Measurements from ENCODE around the gene CRYGD.
"Not testable (repeated sequence)": the region's sequence is repeated elsewhere in the genome, so short reads cannot be mapped to it uniquely, and the experiment has no call there.

Gene CRYGD

DNA sequence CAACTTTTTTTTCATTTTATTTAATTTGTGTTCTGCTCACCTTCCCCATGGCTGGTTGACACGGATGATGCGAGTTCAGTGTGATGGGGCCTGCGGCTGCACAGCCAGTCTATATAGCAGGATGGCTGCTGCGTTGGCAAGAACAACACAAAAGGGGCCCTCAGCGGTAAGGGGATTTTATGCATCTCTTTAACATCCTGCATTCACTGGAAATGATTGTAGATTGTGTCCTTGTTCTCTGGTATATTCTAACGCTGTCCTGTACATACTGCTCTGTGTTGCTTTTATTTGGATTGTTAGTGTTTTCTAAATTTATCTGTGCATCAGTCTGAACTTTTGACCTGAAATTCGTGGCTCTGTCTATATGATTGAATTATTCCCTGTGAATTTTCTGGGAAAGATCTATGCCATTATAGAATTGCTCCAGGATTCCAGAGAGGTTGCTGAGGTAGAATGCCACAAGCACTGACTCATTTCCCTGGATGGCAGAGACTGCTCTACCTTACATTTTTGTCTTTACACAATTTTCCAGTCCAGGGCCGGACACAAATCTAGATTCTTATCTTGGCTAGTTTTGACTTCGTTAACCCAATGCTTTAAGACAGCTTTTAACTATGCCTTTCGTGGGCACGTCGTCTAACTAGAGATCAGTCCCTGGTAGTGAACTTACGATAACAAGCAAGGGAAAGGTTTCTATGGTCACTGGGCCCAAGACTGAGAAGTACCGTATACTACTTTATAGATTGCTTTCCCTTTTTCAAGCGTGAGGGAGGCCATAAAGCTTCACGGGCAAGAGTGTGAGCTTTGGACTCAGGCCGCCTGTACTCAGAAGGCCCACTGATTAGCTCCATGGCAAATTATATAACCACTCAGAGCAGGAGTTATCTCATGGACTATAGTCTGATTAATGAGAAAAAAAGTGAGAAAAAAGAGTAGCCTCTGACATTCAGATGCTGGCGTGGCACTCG lies 5.7 kb upstream of the CRYGD start, which contains the start of gene CRYGC:
TSS of gene CRYGC (minus strand) at position 85 of the 968 bp plus-strand sequence. CDS start at position 49, 36 bp downstream.
- no peak for DNase-seq (ENCODE audit: low spot score)

- no peak for DNase-seq (ENCODE audit: low spot score)
Observed at GRCh38 chr2:208128136-208128535, 3.8 kb upstream of the CRYGD start.

DNA sequence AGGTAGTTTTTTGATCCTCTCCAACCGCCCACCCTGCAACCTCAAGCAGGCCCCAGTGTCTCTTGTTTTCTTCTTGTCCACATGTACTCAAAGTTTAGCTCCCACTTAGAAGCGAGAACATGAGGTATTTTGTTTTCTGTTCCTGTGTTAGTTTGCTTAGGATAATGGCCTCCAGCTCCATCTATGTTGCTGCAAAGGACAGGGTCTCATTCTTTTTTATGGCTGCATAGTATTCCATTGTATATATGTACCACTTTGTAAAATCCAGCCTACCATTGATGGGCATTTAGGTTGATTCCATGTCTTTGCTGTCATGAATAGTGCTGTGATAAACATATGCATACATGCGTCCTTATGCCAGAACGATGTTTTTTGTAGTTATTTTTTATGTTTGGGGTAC lies 2.8 kb upstream of the CRYGD start:
- DNase-seq (ENCODE audit: low spot score), result no peak

GRCh38 chr2:208125251-208125650 lies 927 bp upstream of the CRYGD start:
- DNase-seq (ENCODE audit: low spot score), result no peak

DNA sequence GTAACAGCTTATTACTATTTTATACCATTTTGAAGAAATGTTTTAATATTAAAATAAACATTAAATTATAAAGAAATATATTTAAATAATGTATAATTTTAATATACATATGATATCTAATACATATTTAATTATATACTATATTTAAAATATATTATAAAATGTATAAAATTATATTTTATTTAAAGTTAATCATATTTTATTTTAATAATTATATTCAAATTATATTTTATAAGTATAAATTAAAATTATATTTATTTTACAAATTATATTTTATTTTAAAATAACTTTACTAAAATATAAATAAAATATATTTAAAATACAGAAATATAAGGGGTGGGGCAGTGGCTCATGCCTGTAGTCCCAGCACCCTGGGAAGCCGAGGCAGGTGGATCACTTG lies 2.1 kb downstream of the CRYGD start:
- no peak for DNase-seq (ENCODE audit: low spot score)

- no peak for DNase-seq (ENCODE audit: low spot score)
Observed at GRCh38 chr2:208118918-208119317, 5.4 kb downstream of the CRYGD start.

- DNase-seq (ENCODE audit: low spot score), result not testable (repeated sequence)
Observed at GRCh38 chr2:208117390-208117789, 6.9 kb downstream of the CRYGD start.

- DNase-seq (ENCODE audit: low spot score), result no peak
Observed at GRCh38 chr2:208112969-208113368, 11.4 kb downstream of the CRYGD start.

DNA sequence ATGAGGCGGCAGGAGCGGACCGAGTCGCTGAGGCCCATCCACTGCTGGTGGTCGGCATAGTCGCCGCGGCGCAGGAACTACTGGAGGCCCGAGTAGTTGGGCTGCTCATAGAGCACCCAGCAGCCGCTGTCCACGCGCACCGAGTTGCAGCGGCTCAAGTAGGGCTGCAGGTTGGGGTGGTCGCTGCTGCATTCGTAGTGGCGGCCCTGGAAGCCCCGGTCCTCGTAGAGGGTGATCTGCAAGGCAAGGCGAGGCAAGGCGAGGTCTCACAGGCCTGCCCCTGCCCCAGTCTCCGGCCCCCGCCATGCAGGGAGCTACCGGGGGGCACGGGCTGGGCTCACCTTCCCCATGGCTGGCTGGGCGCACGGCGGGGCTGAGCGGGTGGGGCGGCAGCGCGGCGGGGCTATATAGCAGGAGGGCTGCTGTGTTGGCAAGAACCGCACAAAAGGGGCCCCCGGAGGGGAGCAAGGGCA lies 12.0 kb downstream of the CRYGD start:
- not testable (repeated sequence) for DNase-seq (ENCODE audit: low spot score)

GRCh38 chr2:208103616-208104015 lies 20.7 kb downstream of the CRYGD start:
- no peak for DNase-seq (ENCODE audit: low spot score)

DNA sequence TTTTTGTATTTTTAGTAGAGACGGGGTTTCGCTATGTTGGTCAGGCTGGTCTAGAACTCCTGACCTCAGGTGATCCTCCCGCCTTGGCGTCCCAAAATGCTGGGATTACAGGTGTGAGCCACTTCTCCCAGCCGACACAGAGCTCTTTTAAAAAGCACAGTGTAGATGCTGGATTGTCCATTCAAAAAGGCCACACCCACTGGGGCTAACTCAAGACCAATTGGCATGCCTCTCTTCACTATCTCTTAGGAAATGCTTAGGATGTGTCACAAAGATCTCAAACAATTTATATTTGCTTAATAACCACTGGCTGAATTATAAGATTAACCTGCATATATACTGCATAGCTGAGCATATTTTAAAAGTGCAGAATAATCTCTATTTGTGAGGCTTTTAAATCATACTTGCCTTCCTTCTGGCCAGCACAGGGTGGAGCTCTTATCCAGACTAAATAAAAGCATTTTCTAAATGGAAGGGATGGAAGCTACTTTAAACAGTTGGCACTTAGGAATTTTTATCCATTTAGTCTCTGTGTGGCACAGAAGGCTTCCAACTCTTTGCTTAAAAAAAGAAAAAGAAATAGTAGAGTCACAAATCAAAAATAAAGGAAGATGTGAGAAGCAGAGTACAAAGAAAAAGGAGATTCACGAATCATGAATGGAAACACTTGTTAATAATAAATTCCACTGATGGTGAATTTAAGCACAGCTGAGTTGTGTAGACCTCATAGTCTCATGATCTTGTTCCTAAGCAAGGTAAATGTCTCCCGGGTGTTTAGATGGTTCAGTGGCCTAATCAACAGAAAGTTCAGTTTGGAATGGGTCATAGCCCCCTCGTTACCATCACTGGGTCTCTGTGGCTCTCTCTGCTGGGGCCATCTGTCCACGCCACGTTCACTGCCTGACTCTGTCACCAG lies 22.4 kb downstream of the CRYGD start:
- DNase-seq (ENCODE audit: low spot score), result peak; percentile 23

DNA sequence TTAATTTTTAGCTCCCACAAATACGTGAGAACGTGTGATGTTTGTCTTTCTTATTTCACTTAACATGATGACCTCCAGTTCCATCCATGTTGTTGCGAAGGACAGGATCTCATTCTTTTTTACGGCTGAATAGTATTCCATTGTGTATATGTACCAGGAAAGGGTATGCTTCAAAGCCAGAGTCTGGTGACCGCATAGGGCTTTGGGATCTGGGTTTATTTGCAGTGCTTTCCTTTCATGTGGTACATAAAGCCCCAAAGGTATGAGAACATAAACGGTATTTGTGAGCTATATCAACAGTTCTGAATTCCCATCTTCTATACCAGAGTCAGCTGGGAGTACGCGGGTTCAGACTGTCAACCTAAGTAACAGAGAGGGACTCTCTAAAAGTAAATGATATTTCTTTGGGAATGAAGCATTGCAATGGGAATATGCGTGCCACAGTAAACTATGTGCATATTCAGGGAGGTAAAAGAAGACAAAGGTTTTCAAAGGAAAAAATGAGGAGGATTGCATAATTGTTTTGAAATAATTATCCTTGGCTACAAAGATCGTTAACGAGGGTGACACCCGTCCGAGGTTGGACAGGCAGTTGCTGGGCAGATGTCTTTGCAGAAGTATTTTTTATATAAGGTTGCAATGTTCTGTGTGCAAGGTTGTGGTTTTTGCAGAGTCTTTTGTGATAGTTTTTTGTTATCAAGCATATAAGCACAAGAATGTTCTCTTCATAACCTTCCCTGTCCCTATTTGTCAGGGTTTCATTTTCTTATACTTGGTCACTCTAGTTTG lies 24.4 kb downstream of the CRYGD start:
- no peak for DNase-seq (ENCODE audit: low spot score)

GRCh38 chr2:208098701-208099100 lies 25.6 kb downstream of the CRYGD start:
- DNase-seq (ENCODE audit: low spot score), result not testable (repeated sequence)

DNA sequence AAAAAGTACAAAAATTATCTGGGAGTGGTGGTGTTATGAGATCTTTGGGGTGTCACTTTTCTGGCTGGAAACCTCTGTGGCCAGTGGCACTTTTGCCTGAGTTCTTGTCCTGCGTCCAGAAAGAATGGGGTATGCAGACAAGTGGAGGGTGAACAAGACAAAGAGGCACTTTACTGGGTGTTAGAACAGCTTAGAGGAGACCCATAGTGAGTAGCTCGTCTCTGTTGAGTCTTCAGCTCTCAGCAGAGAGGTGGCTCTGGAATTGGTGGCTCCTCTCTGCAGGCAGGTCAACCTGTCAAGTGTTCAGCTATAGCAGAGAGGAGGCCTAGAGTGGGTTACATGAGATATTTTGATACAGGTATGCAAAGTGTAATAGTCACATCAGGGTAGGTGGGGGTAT lies 26.1 kb downstream of the CRYGD start:
- DNase-seq (ENCODE audit: low spot score), result no peak

- no peak for DNase-seq (ENCODE audit: low spot score)
Observed at GRCh38 chr2:208097801-208098200, 26.5 kb downstream of the CRYGD start.

GRCh38 chr2:208097313-208097712 lies 27.0 kb downstream of the CRYGD start:
- no peak for DNase-seq (ENCODE audit: low spot score)

DNA sequence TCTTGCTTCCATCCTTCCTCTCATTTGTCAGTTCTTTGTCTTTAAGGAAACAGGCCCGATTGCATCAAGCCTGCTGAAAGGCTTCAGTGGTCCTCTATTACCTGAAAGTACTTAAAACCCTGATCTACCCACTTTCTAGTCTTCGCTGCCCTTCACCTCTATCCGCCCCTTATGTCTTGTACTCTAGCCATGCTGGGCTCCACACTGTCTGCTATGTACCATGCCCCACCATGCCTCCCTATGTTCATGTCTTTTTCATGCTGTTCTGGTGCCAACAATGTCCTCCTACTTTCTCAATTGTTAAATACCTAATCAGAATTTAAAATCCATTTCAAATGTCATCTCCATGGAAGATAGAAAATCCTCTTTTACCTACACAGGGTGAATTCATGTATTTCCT lies 28.2 kb downstream of the CRYGD start:
- no peak for DNase-seq (ENCODE audit: low spot score)

DNA sequence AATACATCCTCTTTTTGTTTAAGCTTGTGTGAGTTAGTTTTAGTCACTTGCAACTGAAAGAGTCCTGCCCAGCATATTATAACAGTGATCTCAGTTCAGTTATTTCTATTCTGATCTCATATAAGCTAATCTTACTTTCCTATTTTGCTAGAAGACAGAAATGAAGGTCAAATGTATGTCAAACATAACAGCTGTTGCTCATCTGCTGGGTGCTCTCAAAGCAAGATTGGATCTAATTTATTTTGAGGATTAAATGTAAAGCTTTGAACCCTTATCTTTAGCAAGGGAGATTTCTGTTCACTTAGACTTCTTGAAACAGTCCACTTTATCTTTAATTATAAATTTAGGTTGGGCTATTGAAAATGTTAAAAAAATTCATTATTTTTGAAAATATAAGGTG lies 31.2 kb downstream of the CRYGD start:
- DNase-seq (ENCODE audit: low spot score), result no peak

DNA sequence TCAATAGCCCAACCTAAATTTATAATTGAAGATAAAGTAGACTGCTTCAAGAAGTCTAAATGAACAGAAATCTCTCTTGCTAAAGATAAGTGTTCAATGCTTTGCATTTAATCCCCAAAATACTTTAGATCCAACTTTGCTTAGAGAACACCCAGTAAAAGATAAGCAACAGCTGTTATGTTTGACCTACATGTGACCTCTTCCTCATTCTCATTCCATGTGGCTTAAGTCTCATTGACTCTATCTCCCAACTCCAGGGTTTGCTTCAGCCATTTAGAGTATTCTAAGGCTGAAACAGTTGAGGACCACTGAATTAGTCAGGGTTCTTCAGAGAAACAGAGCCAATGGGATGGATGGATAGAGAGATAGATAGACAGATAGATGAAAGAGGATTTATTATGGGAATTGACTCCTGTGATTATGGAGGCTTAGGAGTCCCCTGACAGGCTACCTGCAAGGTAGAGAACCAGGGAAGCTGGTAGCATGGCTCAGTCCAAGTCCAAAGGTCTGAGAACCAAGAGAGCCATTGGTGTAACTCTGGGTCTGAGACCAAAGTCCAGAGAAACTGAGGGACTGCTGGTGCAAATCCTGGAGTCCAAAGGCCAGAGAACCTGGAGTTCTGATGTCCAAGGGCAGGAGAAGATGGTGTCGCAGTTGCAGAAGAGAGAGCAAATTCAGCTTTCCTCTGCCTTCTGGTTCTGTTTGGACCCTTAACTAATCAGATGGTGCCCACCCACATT lies 32.1 kb downstream of the CRYGD start:
- DNase-seq (ENCODE audit: low spot score), result no peak

DNA sequence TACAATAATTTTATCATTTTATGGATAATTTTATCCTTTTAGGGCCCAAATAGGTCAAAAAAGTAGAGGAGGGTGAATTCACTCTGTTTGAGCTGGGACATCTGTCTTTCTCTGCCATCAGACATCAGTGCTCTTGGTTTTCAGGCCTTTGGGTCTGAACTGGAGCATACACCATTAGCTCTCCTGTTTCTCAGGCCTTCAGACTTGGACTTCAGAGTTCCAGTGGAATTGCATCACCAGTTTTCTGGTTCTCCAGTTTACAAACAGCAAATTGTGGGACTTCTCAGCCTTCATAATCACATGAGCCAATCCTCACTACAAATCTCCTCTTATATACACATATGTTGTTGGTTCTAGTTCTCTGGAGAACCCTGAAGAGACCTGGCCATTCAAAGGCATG lies 33.9 kb downstream of the CRYGD start:
- DNase-seq (ENCODE audit: low spot score), result no peak

GRCh38 chr2:208086029-208086428 lies 38.3 kb downstream of the CRYGD start:
- DNase-seq (ENCODE audit: low spot score), result no peak

All from hepatic stellate cell (primary cell).